ENCODE results near the gene GOSR2. TPM values are rescaled to one million over a fixed set of nuclear protein-coding genes. Genes with fewer than 3 reads are reported as not detected.

GOSR2 gene
- total and polyA plus RNA-seq, 2 of the 4 experiments (the other 2 are of a cell fraction) = 63.4 to 75.6 TPM

GRCh38 chr17:46984892-46985291, 61.9 kb downstream of the GOSR2 start:
- H3K9me1 ChIP-seq (ENCODE audit: insufficient read depth, low read length) = no peaks in the 10 kb centered on the region
- H3K79me1 ChIP-seq (ENCODE audit: low read depth in 1 of 2, low read length in 2 of 2) = no peaks in the 10 kb centered on the region
- H3K14ac ChIP-seq (replicated peaks; ENCODE audit: low read depth, low read length) = no peak overlapping the region
- H3K4me1 ChIP-seq (ENCODE audit: control insufficient read depth, insufficient read depth, low read length) = no peaks in the 10 kb centered on the region
- no peak overlapping the region for H2AK9ac ChIP-seq (replicated peaks; ENCODE audit: low read depth, low read length, poor library complexity)
- no TSS peak for BruUV-seq (replicated peaks)
- no peak overlapping the region for H3K4me2 ChIP-seq (ENCODE audit: low read depth, low read length)
- no peak for ATAC-seq (ENCODE audit: low read depth)
- no peak for TF ChIP-seq CHD1 (IDR thresholded peaks at IDR 0.05; ENCODE audit: low read depth, low read length)
- no peak for TF ChIP-seq CTCF (conservative IDR thresholded peaks at IDR 0.05; ENCODE audit: low read depth, low read length)
- no peak for TF ChIP-seq MXI1 (IDR thresholded peaks at IDR 0.05; ENCODE audit: borderline replicate concordance, low read depth, low read length)
- TF ChIP-seq NFE2L2 (IDR thresholded peaks at IDR 0.05; ENCODE audit: low read depth, low read length) = no peak
- no peak for TF ChIP-seq ELK1 (IDR thresholded peaks at IDR 0.05; ENCODE audit: borderline replicate concordance, low read depth, low read length)
- TF ChIP-seq RFX5 (IDR thresholded peaks at IDR 0.05; ENCODE audit: low read depth, low read length) = no peak
- no peak for TF ChIP-seq USF2 (IDR thresholded peaks at IDR 0.05; ENCODE audit: low read depth, low read length)
- no peak for TF ChIP-seq FOS (IDR thresholded peaks at IDR 0.05; ENCODE audit: low read depth, low read length)
- no peak for TF ChIP-seq CEBPB (IDR thresholded peaks at IDR 0.05; ENCODE audit: low read depth, low read length)
- TF ChIP-seq RAD21 (IDR thresholded peaks at IDR 0.05; ENCODE audit: low read length) = no peak
- TF ChIP-seq BHLHE40 (IDR thresholded peaks at IDR 0.05; ENCODE audit: low read depth, low read length) = no peak
- TF ChIP-seq SMC3 (IDR thresholded peaks at IDR 0.05; ENCODE audit: low read depth, low read length) = no peak
- no peak for TF ChIP-seq POLR2A (IDR thresholded peaks at IDR 0.05; ENCODE audit: low read depth, low read length)
- no peak for TF ChIP-seq RCOR1 (IDR thresholded peaks at IDR 0.05; ENCODE audit: insufficient replicate concordance, low read length)
- no peak for TF ChIP-seq MAFK (IDR thresholded peaks at IDR 0.05; ENCODE audit: low read depth, low read length)
- no peak for TF ChIP-seq MAZ (IDR thresholded peaks at IDR 0.05; ENCODE audit: borderline replicate concordance, low read depth, low read length)
- no peaks in the 10 kb centered on the region; the same call in 1 of the 2 replicates for H3K9me3 ChIP-seq (ENCODE audit: control insufficient read depth, insufficient read depth, low read length)
- H4K8ac ChIP-seq (ENCODE audit: low read depth in 2 of 2, low read length in 2 of 2) = no peak overlapping the region
- no peak overlapping the region for H3K9ac ChIP-seq (ENCODE audit: low read depth, low read length)
- no peak overlapping the region for H3K56ac ChIP-seq (ENCODE audit: extremely low read depth, insufficient read depth, low read length)
- no peak overlapping the region for H2AFZ ChIP-seq (replicated peaks; ENCODE audit: low read length, poor library complexity)
- dilution Hi-C loops (cut with HindIII; ENCODE audit: low sequenced_read_pairs, unreplicated experiment) = no loop called here
- peaks cover 4% of the 10 kb centered on the region; the same call in 1 of the 2 replicates for H4K20me1 ChIP-seq (ENCODE audit: insufficient read depth, low read length)
- no peak overlapping the region for H2AK5ac ChIP-seq (ENCODE audit: low read depth, low read length)
- H2BK20ac ChIP-seq (ENCODE audit: low read depth, low read length) = no peak overlapping the region
- H2BK120ac ChIP-seq (ENCODE audit: low read depth, low read length) = no peak overlapping the region
- CTCF ChIA-PET = no interaction called here
- no peak overlapping the region for H3K23ac ChIP-seq (ENCODE audit: low read depth, low read length)
- in situ Hi-C loops (cut with MboI; ENCODE audit: low sequenced_read_pairs) = no loop called here
- H3K27me3 ChIP-seq (ENCODE audit: control insufficient read depth, insufficient read depth, low read length) = peaks cover 31% of the 10 kb centered on the region
- no peak overlapping the region for H4K5ac ChIP-seq (ENCODE audit: low read depth, low read length)
- H3K4ac ChIP-seq (ENCODE audit: low read depth, low read length) = no peak overlapping the region
- POLR2A ChIA-PET (ENCODE audit: unreplicated experiment) = no interaction called here
- no peaks in the 10 kb centered on the region for H3K36me3 ChIP-seq (ENCODE audit: control insufficient read depth, insufficient read depth, low read length)
- DNase-seq = no peak
- H2BK15ac ChIP-seq (ENCODE audit: low read depth, low read length) = no peak overlapping the region
- intact Hi-C loops (cut with micrococcal nuclease) = no loop called here
- H2BK5ac ChIP-seq (ENCODE audit: low read depth, low read length, poor library complexity, severe bottlenecking) = no peak overlapping the region
- 49% methylated on average over 5 of the region's 5 CpGs; no CpG with 5 or more reads in 1 of the 2 experiments for WGBS, 2 experiments (ENCODE audit: extremely low coverage in 2 of 2, insufficient read length in 1 of 2)
- no peak overlapping the region for H3K27ac ChIP-seq (ENCODE audit: insufficient read depth, low read length)
- H4K91ac ChIP-seq (ENCODE audit: insufficient read depth, low read depth, low read length) = no peak overlapping the region
- no peak overlapping the region for H3K4me3 ChIP-seq (ENCODE audit: insufficient read depth, low read depth, low read length)
- no peak overlapping the region for H3K18ac ChIP-seq (ENCODE audit: low read depth, low read length)
